Activated CD4-positive, CD25-positive, alpha-beta regulatory T cell treated with anti-CD3 and anti-CD28 coated beads, Interleukin-2, amount 50 U/mL, for 72 hours (primary cell): Measurements from ENCODE around the gene MIEF1.

Experiments
- DNase-seq: peaks from one replicate; pipeline ENCODE4 v3.0.0; 2021

MIEF1 gene

DNA sequence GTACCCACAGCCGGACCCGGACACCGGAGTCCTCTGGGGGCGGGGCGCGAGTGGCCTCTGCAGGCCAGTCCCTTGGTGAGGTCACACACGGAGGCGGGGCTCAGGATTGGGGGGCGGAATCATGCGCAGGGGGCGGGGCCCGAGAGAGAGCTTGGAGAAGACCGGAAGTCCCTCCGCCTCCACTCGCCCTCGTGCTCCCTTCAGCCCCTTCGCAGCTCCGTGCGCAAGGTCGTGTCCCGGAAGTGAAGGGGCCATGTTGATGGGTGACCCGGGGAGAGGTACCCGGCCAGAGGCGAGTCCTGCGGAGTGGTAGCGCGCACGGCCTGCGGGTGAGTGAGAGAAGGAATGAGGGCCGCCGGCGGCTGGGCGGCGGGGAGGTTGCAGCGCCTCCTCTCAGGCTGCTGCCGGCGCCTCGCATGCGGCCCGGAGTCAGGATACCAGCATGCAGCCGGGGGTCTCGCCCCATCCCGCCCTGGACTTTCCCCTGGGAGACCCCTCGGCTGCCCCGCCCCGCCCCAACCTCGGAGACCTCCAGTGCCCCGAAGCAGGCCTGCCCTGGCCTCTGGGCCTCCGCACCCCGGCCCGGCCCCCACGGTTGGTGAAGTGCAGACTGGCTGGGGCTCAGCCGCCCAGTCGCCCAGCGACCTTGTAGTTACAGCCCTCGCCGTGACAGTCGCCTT is at the start of gene MIEF1:
TSS of gene MIEF1 (plus strand) at position 182 of the 680 bp plus-strand sequence. CDS start 9,005 bp downstream, outside the sequence.
- peak; percentile 96 for DNase-seq

DNA sequence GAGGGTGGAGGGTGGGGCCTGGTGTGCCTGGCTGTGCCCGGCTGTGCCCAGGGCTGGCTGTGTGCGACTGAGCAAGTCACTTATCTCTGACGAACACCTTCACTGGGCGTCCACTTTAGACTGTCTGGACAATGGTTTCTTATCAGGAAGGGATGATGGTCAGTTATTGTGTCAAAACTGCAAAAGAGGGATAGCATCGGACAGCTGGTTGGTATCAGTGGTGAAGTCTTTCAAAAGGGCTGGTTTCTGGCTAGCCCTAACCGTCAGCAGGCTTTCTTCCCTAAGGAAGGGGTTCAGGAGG is 49.4 kb upstream of the MIEF1 start:
- DNase-seq: no peak

DNA sequence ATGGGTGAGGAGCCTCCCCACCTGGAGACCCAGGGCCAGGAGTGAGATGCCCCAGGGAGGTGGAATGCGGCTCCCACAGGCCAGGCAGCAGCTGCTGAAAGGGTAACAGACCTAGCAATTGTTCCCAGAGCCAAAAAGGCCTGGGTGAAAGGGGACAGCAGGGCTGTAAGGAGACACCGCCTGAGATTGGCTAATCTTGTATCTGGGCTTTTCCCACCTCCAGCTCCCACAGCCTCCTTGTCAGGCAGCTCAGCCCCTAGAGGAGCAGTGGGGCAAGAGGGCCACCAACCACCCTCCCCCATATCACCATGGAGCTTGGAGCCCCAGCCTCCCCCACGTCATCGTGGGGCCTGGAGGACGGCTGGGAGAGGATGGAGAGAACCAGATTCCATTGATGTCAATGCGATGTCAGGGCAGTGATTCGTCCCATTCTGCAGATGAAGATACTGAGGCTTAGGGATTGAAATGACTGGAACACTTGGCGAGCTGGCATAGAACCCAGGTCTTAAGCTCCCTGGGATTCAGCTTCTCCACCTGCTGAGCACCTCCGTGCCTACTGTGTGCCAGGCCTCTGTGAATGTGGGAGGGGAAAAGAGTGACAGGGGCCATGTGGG is 48.2 kb upstream of the MIEF1 start:
- no peak for DNase-seq

DNA sequence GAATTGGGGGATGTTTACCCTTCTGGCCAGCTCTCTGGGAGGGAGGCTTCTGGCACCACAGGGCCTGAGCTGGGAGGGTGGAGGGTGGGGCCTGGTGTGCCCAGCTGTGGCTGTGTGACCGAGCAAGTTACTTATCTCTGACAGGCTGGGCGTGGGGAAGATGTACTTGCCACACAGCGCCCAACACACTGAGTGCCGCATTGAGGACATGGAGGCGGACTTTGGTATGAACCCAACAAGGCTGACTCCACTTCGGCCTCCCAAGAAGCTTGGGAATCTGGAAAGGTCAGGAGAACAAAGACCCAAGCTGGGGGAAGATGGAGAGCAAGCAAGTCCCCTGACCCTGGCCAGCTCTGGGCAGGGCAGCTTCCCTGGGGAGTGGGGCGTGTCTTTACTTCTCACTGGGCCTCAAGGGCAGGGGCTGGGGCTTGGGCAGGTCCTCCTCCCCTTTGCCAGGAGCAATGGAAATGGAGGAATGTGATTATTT is 47.7 kb upstream of the MIEF1 start:
- no peak for DNase-seq

DNA sequence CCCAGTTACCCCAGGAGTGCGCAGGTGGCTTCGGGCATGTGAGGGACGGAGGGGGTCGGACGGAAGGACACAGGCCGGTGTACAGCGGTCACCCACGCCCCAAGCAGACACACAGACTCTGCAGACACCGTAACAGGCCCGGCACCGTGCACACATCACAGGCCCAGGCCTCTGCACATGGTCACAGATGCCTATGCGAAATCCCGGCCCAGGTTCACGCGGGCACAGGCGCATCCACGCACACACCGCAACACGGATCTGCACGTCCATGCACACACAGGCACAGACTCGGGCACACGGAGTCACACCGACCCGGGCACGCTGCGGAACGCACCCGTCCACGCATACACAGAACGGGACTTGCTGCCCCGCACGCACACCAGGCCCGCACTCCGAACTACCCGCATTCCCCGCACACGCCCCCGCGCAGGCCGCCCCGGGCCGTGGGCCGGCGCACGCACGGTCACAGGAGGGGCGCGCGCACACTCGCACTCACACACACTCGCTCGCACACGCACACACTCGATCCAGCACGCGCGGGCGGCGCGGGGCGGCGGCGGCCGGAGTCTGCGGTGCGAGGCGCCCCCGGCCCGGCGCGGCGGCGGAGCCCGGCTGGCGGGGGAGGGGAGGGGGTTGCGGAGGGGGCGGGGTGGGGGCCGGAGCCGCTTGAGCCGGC is 45.4 kb upstream of the MIEF1 start, which contains the start of gene MGAT3:
TSS of gene MGAT3 (plus strand) at position 491 of the 676 bp plus-strand sequence. CDS start 30,336 bp downstream, outside the sequence.
- no peak for DNase-seq

DNA sequence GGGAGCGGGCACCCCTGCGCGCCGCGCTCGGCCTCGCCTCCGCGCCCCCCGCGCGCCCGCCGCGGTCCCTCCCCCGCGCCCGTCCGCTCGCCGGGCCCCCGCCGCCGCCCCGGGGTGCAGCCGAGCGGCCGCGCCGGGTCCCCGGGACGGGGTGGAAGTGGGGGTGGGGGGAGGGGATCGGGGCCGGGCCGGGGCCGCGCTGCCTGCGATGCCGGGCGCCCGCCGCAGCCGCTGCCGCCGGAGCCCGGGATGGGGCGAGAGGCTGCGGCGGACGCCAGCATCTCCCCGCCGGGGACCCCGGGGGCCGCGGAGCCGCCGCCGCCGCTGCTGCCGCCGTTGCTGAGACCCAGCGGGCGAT is 44.9 kb upstream of the MIEF1 start:
- DNase-seq: no peak

DNA sequence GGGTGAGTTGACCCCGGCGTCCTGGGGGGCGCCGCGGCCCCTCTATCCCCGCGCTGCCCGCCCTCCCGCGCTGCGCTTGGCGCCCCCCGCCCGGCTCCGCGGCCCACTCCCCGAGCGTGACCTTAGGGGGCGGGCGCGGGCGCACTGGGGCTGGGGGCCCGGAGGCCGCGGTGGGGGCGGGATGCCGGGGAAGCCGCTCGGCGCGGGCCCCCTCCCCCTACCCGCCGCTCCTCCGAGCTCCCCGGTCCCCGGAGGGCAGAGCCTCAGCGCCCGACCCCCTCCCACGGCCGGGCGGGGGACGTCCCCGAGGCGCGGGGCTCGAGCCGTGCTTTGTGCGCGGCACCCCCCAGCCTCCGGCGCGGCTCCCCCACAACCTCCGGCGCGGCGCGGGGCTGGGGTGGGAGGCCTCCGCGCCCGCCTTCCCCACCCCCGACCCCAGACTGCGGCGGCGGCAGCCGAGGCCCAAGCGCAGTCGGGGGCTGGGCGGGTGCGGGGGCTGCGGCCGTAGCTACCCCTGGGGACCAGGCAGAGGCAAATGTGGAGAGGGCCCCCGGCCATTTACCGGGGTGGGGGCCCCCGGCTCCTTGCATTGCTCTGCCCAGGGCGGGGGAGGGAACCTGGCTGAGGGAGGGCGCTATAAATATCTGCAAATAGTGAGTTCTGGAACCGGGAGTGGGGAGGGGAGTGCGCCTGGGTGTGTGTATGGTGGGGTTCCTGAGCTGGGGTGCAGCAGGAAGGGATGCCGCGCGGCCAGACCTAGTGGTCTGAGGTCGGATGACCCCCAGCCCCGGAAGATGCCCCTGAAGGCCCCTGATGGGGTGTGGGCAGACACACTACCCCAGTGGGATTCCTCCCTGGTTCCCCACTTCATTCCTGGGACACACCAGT is 44.3 kb upstream of the MIEF1 start:
- DNase-seq: no peak

DNA sequence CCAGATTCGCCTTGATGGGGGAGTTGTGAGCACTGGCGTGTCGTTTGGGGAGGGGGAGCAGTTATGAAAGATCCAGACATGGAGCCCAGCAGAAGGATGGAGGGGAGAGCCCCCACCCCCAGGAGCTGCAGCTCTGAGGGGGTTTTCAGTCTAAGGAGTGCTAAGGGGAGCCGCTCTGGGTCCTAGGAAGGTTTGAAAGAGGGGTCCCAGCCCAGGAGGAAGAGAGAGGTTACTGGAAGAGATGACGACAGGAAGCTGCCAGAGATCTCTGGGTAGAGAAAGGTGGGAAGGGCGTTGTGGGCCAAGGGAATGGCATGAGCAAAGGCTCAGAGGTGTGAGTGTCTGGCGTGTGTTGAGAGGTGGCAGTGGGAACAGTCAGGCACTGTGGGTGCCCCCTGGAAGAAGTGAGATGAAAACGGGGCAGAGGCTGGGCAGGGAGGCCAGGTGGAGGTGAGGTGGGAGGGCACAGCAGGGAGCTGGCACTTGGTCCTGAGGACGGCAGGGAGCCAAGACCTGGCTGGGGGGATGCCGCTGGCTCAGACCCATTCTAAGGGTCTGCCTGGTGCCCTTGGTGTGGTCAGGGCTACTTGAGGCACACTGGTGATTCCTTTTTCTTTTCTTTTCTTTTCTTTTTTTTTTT is 43.5 kb upstream of the MIEF1 start:
- DNase-seq: no peak

DNA sequence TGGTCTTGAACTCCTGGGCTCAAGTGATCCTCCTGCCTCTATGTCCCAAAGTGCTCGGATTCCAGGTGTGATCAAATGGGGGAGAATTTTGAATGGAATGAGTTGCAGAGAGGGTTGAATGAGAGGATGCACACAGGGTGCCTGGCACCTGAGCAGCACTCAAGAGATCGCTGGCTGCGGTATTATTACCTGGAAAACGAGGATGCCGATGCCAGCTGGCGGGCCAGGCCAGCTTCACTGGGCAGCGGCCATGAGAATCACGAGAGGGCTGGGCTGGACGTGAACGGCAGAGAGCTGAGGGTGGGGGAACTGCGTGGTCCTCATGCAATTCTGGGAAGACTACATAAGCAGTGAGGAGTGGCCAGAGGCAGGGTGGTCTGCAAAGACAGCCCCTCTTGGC is 42.4 kb upstream of the MIEF1 start:
- DNase-seq: no peak

DNA sequence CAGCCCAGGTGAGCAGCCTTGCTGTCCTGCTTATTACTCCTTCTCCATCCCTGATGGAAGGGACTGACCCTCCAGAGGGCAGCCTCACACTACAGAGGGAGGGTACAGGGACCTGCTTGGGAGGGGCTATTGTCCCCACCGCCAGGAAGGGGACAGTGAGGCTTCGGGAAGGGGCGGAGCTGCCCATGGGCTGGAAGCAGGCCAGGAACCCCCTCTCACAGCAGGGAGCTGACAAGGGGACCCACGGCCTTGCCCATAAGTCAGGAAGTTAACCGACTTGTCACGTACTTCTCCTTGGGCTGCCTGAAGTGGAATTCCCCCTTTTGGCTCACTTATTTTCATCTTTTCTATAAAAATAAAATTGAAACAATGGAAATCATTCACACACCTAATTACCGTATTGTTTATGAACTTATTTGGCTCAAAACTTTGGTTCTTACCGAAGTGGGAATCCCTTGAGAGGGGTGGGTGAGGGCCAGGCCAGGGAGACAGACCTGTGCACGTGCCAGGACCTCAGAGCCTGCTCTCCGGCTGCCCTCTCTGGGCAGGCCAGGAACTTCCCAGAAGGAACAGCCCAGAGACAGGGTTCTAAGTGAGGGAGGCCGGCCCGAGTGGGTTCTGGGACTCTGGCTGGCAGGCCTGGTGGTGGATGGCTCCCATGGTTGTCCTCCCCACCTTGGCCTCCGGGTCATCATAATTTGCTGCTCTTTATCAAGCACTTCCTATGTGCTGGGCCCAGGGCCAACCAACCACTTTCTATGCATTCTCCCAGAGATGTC is 39.5 kb upstream of the MIEF1 start:
- DNase-seq: no peak

DNA sequence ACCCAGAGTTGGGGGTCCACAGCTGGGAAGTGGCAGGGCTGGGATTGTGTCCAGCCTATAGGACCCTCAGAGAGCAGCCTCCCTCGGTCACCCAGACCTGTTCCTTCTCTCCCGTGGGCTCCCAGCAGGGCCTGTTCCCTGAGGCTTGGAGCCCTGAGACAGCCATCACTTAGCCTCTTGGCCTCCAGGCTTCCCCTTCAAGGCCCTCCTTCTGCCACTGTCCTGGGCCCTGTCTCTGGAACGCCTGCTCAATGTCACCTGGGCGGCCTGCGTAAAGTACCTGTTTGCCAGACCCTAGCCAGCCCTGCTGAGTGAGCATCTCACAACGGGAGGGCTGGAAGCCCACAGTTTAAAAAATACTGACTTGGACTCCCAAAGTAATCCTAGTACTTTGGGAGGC is 38.8 kb upstream of the MIEF1 start:
- DNase-seq: no peak

DNA sequence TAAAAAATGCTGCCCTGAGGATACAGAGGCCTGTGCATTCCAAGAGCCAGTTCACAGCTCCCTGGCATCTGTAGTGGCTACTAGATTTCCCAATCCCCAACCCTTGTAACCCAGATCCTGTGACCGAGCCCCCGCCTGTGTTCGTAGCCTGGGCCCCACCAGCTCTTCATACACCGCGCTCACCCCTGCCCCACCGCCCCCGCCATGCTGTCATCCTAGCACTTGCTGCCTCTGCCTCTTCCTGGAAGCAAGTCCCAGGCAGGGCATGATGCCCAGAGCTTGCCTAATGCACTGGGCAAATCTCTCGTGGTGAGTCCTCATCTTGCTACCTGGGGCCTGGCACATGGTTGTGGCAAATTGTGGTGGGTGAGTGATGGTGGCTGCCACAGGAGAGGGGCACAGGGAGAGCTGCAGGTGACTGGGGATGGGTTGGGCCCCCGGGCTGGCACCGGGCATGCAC is 38.1 kb upstream of the MIEF1 start:
- no peak for DNase-seq

DNA sequence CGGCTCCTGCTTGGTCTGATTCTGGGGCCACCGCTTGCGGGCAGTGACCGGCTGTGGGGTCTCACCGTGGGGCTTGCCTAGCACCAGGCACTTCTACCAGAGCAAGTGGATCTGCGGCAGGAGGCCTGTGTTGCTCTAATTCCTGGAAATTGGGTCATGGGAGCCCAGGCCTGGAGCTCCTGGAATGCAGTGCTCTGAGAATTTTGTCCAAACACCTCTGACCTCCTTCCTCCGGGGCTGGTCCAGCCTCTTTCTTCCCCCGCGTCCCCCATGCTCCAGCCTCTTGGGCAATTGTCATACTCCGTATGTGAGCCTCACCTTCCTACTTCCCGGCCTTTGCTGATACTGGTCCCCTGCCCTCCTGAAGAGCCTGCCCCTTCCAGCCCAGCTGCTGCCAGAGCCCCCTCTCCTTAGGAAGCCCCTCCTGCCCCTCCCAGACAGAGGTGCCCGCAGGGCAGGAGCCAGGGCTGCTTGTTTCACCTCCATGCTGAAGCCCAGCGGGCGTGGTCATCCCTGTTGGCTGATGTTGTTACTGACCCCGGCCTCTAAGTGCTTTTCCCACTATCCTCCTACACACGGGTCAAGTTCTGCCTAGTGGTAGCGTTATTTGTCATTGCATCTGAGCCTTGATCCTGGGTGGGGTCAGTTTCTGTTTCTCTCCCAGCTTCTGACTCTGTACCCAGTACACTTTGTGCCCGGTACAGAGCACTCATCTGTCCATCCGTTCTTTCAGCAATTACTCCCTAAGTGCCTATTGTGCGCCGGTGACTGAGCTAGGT is 35.7 kb upstream of the MIEF1 start:
- no peak for DNase-seq

DNA sequence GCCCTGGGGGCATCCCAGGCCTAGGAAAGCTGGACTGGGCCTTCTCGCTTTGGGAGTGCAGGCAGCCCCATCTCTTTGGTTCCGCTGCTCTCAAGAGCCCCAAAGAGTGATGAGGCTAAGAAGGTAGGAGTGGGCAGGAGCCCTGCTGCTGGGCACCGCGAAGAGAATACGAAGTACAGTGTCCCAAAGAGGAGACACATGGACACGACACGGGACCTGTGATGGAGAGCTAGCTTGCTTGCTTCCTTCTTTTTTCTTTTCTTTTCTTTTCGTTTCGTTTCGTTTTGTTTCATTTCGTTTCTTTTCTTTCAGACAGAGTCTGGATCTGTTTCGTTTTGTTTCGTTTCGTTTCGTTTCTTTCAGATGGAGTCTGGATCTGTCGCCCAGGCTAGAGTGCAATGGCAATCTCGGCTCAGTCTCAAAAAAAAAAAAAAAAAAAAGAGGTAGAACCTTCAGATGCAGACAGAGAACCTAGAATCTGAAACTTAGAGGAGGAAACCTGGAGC is 34.6 kb upstream of the MIEF1 start:
- no peak for DNase-seq

DNA sequence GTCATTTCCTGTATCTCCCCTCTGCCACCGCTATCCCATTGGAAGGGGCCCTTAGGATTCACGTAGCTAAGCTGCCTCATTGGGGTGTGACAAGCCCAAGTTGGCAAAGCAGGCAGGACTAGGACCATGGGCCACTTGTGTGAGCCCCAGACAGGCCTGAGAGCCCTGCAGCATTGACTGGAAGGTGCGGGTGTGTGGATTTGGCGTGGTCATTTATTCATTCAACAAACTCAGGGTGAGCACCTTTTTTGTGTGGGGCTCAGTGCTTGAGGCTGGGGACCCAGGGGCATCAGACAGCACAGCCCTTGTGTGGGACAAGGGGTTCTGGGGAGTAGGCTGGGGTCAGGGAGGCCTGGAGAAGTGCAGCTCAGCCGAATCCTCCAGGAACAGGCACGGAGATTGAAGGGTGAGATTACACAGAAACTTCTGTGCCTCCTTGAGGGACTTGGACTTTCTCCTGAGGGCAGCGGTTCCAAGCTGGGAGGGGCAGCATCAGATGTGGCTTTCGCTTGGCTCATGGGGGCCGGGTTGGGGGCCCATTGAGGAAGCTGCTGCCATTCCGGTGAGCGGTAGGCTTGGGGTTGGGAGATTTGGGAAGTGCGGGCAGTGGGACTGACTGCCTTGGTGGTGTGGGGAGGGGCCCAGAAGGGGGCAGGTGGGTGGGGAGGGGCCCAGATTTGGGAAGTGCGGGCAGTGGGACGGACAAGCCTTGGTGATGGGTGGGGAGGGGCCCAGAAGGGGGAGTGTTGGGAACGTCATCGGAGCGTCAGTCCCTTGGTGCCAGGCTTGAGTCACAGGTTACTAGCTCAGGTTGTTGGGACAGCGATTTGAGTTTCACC is 33.4 kb upstream of the MIEF1 start:
- no peak for DNase-seq

DNA sequence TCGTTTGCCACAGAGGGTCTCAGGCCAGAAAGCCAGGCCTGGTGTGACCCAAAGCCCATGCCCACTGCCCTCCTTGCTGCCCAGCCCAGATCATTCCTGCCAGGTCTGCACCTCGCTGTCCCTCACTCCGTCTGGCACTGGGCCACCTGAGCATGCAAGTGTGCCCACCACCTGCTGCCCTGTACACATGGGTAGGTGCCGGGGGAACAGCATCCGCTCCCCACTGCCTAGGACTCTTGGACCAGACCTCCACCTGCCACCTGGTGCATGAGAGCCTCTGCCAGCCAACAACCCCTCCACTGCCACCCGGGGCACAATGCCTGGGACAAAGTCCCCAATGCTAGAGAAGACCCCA is 32.8 kb upstream of the MIEF1 start:
- DNase-seq: no peak

DNA sequence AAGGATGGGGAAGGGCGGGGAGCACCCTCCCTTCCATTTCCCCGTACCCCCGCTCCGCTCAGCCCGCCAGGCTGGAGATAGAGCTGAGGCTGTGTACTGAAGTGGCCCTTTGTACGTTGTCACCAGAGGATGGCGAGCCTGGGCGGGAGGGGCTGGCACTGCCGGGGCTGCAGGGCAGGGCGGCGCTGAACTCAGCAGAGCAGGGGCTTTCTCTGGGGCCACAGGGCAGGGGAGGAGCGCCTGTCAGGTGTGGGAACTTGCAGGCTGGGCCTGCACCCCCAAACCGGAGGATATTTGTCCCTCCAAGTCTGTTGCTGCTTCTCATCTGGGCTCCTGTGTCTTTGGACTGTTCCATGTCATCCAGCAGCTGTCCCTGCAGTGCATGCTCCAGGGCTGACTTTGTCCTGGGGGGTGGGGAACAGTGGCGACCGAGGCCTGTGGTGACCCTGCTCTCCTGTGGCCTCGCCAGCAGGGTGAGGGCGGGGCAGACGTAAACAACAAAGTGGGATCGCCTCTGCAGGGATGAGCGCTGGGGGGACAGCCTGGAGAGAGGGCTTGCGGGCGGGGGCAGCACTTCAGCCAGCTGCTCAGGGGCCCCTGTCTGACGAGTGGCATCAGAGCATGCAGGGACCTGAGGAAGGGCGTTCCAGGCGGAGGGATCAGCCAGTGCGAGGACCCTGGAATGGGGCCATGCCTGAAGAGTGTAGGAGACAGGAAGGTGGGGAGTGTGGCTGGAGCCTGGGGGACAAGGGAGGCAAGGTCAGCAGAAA is 32.2 kb upstream of the MIEF1 start:
- no peak for DNase-seq

DNA sequence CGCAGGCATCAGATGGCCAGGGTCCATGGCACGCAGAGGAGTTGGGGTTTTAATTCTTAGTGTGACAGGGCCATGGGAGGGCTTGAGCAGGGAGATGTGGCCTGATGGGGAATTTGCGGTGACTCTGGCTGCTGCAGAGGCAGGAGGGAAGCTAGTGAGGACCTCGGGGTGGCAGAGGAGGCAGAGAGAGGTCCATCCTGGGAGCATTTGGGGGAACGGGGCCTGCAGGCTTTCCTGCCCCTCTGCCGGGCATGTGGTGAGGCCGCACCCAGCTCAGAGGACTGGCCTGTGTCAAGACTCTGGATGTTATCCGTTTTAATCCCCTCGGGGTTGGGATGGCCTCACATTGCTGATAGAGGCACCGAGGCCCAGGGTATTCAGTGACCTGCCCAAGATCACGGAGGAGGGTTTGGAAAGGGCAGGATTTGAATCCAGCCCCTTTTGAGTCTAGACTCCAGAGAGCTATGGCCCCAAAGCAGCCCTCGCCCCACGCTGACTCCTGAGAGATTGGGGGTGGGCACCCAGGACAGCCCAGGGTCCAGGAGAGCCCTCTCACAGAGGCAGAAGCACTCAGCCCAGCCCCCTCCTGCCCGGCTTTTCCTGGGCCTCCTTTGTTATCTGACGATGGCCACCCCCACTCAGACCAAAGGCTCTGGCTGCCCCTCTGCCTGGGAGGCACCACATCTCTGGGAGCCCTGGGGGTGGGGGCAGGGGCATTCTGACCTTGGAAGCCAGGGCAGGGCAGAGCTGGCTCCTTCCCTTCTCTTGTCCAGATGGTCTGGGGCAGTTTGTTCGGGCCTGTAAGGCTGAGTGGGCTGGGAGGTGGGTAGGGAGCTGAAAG is 31.4 kb upstream of the MIEF1 start:
- no peak for DNase-seq
